GM19395 (cell line): Measurements from ENCODE around the gene CAV1.
A peak's percentile ranks its signal among the peaks of the same experiment; 100 is the strongest.
"Not testable (repeated sequence)": the region's sequence is repeated elsewhere in the genome, so short reads cannot be mapped to it uniquely, and the experiment has no call there.

Experiments
- ATAC-seq: cut with Tn5 transposase; IDR thresholded peaks from one replicate; pipeline ENCODE4 v1.9.1; 2021; ENCODE audit warnings: mild to moderate bottlenecking, moderate library complexity; ENCODE audit not compliant: unreplicated experiment

Gene CAV1

DNA sequence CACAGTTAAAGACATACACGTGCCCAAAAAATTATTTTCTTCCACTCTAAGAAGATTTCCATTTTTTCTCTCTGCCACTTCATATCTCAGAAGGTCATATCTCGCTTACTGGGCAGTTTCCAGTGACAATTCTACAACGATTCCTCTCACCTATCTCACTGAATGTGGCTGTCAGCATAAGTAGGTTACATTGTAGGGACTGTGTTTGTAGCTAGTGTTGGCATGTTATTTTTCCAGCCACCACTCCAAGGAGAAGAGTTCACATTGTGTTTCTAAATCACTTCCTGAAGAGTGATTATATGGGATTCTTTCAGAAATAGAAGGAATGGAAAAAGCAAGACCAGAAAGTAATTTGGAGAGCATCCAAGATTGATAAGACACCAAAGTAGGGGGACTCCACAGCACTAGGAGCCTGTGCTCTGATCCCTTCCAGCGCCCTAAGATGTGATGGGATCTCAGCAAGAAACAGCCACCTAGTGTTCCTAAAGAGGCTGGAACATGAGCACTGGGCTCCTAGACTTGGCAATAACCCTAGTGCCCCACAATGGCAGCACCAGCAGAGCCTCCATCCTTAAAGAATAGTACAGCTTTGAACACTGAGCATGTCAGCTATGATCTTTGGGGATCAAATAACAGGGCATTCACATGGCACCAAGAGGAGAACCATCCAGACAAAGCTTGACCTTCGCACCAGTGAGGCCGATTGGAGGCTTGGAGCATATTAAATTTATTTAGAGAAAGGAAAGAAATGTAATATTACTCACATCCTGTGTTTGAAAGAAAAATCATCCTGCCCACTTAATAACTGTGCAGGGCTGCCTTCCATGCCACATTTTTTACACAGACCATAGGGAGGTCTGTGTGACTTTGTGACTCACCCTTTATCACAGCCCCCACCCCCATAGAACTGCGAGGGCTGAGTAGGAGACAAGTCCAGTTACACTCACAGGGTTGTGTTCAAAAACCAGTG is 51.8 kb downstream of the CAV1 start:
- ATAC-seq = peak; percentile 33

DNA sequence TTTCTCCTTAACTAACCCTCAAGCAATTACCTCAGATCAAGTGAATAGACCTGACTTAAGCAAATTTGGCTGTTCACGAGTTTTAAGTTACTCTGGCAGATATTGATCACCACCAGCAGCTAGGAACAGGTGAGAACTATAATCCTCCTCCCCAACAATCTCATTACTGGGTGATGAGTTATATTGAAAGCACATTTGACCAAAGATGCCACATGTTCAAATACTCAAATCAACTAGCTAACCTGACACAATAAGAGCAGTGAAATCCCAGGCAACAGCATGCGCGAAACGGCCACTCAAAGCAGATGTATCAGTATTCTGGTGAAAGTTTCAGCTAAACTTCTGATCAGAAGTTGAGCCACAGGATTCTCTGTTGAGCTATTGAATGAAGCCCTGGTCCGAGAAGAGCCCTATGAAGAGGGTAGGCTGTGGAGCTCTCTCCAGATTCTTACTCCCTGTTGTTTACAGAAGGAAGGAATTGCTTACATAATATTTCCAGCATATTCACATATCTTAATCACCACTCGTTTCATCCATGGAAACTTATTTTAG is 52.6 kb downstream of the CAV1 start:
- ATAC-seq = peak; percentile 87

DNA sequence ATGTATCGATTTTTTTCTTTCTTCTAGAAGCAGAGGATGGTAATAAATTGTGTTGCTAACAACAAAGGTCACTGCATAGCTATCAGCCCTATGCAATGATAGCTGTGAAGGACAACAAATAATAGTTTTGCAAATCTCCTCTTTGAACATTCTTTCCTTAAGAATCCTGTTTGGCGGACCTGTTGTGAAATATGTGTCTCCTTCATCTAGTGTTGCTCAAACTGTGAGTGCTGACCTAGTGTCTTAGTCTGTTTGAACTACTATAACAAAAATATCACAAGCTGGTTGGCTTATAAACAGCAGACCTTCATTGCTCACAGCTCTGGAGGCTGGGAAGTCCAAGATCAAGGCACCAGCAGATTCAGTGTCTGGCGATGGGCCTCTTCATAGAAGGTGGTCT is 53.7 kb downstream of the CAV1 start:
- ATAC-seq = no peak

DNA sequence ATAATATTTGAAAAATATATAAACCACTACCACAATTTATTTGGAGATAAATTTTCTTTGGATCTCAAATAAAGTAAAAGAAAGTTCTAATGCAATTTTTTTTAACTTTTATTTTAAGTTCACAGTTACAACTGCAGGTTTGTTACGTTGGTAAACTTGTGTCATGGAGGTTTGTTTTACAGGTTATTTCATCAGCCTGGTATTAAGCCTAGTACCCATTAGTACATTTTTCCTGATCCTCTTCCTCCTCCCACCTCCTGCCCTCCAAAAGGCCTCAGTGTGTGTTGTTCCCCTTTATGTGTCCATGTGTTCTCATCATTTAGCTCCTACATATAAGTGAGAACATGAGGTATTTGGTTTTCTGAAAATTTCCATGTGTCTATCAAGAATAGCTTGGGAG is 54.5 kb downstream of the CAV1 start:
- no peak for ATAC-seq

DNA sequence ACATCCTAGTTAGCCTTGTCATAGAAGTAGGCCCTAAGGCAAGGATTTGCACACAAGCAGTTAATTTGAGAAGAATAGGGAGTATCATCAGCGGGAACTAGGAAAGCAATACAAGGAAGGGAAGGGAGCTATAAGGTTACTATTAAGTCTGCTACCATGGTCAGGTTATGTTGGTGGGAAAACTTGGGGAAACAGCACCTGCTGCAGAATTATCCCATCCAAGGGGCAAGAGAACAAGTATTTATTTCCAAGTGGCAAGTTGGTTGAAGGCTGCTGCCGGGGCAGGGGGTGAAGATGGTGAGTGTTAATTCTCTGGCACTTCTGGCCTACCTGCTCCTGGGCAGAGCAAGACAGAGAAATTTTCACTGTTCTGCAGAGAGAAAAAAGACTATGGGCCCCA is 55.0 kb downstream of the CAV1 start:
- ATAC-seq = no peak

- no peak for ATAC-seq
These were observed 57.4 kb downstream of the CAV1 start for GRCh38 chr7:116582164-116582732.

DNA sequence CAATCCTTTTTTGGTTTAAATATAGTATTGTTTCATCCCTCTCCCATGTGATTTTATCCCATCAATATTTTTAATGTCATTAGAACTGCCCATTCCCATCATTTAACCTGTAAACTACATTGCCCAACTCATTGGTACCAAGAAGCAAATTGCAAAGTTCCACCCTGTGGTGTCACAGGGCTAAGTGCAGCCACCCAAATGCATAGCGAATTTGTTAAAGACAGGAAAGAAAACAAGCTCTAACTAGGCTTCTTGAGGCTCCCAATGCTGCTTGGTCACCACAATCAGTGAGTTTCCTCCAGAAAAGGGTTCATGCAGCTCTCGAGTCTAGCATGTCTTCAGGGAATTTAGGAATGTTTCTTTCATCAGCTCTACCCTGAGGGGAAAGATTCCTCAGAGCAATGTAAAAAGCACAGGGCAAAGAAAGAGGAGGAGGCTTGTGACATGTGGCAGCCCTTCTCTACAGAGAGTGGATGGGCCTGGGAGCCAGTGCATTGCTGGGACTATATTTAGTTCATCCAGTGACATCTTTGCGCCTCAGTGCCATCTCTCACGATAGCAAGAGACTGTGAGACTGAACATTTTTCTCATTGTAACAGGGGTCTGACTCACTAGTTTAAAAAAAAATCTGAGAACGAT is 58.1 kb downstream of the CAV1 start:
- ATAC-seq = peak; percentile 61

GRCh38 chr7:116583653-116584052 is 58.8 kb downstream of the CAV1 start:
- ATAC-seq = peak; percentile 90

GRCh38 chr7:116584721-116585120 is 59.9 kb downstream of the CAV1 start:
- ATAC-seq = no peak

DNA sequence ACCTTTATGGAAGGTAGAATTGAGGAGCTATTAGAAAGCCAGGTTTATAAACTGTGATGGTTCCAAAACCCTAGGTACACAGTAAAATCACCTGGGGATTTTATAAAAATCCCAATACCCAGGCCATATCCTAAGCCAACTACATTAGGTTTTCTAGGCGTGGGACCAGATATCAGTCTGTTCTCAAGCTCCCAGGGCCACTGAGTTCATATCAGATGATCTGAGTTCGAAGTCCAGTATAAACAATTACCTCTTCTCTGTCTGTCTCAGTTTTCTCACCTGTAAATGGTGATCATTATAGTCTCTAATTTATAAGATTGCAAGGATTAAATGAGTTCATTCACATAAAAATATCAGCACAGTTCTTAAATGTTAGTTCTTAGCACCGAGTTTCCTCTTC is 60.6 kb downstream of the CAV1 start:
- ATAC-seq = no peak

DNA sequence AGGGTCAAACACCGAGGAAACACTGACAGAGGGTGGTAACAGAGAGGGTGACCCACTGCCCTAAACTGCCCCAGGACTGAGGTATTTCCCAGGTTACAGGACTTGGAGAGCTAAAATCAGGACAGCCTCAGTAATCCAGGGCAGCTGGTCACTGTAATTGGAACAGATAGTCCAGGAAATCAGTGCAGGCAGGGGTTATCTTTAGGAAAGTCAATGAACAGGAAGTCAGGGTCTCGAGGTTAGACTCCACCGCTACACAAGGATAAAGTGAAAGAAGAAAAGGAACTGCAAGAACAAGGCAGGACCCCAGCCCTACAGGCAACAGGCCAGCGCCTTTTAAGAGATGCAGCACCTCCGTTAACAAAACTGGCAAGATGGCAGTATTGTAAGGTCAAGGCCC is 61.1 kb downstream of the CAV1 start:
- no peak for ATAC-seq

DNA sequence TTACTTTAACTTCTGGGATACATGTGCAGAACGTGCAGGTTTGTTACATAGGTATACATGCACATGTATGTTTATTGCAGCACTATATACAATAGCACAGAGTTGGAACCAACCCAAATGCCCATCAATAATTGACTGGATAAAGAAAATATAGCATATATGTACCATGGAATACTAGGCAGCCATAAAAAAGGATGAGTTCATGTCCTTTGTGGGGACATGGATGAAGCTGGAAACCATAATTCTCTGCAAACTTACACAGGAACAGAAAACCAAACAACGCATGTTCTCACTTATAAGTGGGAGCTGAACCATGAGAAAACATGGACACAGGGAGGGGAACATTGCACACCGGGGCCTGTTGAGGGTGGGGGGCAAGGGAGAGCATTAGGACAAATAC is 62.4 kb downstream of the CAV1 start:
- ATAC-seq = not testable (repeated sequence)

- peak; percentile 54 for ATAC-seq
These were observed 63.4 kb downstream of the CAV1 start for GRCh38 chr7:116588225-116588624.

GRCh38 chr7:116588641-116589594 is 64.1 kb downstream of the CAV1 start:
- peak; percentile 50 for ATAC-seq

DNA sequence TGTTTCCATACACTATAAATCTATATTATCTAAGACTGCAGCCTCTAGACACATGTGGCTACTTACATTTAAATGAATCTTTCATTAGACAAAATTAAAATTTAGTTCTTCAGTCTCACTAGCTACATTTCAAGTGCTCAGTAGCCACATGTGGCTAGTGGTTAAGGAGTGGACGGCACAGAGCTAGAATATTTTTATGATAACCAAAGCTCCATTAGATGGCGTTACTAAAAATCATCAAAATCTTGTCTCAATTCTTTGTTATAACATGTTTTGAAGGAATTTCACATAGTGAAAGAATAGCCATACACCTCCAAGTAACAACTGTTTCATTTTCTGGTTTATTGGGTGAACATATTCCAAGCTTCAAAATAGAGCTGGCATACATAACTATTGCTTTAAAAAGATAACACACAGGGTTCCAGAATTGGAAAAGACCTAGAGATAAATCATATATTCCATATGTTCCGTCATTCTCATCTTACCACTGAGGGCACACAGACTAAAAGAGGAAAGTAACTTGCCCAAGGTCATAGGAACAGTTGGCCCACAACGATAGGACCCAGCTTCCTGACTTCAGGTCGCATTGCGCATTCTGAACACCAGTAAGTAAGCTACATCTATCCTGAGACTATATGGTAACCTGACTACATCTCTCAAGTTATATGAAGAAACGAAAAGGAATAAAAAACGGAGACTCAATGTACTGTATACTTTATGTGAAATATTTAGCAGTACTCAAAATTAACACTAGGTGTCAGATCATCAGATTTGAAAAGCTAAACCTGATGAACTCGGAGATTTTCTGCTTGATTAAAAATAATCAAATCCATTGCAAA is 66.6 kb downstream of the CAV1 start:
- peak; percentile 40 for ATAC-seq

GRCh38 chr7:116592041-116592355 is 67.2 kb downstream of the CAV1 start:
- no peak for ATAC-seq

DNA sequence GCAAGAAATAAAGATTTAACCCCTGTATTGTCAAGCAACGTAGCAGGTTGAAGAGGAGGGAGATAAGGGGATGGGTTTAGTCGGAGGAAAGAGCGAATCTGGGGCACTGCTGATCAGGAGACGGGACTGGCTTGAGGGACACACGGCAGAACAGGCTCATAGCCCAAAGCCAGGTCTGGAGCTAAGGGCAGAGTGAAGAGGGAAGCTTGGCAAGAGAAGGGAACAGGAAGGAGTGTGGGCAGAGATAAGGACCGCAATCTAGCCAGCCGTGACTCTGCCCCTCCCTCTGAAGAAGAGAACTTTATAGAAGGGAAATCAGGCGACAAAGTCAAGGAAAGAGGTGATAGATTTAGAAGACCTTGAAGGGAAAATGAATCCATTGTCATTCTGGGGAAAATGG is 67.6 kb downstream of the CAV1 start:
- no peak for ATAC-seq

DNA sequence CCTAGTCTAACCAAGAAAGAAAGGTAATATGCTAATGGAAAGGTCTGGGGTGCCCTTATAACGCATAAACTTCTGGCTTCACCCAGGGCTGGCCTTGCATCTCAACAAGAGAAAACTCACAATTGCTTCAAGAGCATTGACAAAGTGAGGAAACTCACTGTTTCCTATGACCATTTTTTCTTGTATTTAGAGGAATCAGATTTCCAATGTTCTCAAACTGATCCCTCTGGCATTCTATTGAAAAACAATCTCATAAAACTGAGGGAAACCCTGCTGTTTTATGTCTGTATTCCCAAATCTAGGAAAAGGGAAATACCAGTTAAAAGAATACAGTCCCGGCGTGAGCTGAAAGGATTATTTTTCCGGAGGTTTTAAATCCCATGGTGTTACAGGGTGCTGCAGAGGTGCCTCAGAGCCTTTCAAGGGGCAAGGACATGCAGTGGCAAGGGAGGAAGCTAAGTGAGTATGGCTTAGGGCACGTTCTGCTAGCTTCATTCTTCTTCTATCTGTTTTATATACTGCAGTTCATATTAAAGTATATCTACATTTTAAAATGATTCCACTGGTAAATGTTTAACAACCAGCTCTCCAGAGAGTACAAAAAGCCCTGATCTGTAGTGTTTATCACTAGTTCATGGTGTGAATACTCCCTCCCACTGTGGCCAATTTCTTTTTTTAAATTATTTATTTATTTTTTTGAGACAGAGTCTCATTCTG is 68.7 kb downstream of the CAV1 start:
- no peak for ATAC-seq

GRCh38 chr7:116595063-116595462 is 70.2 kb downstream of the CAV1 start:
- no peak for ATAC-seq
